Measurements from ENCODE around the gene MUC15.

The MUC15 gene

DNA sequence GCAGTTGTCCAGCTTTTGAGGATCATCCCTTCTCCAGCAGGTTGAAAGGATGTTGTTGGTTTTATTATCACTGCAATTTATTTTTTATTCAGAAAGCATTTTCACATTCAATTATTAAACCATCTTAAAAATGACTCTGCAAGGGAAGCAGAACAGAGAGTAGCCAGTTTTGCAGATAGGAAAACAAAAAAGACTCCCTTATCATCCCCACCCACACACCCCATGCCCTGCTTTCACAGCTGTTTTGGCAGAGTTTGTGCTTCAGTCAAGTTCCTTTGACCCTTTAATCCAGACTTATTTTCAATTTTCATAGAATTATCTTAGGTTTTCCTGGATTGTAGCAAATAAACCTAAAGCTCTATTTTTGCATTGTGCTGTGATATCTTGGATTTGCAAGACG is 44.4 kb downstream of the MUC15 start:
- no peak overlapping the region for H3K27ac ChIP-seq
- no peak overlapping the region for H3K9ac ChIP-seq (ENCODE audit: insufficient read length)
- H3K9me3 ChIP-seq (ENCODE audit: low read depth, low read length): no peaks in the 10 kb centered on the region
- no peak overlapping the region for H3K4me3 ChIP-seq
- no peaks in the 10 kb centered on the region for H3K36me3 ChIP-seq (ENCODE audit: insufficient read depth, low read length)
- no peak for DNase-seq (ENCODE audit: low read depth, low spot score)
- TF ChIP-seq FOXP2 (optimal IDR thresholded peaks at IDR 0.05; ENCODE audit: control extremely low read depth, extremely low read length, insufficient read depth) (no peak), POLR2AphosphoS5 (IDR thresholded peaks at IDR 0.05; ENCODE audit: borderline replicate concordance, low read depth, low read length) (no peak), EZH2 (IDR thresholded peaks at IDR 0.05) (no peak)

DNA sequence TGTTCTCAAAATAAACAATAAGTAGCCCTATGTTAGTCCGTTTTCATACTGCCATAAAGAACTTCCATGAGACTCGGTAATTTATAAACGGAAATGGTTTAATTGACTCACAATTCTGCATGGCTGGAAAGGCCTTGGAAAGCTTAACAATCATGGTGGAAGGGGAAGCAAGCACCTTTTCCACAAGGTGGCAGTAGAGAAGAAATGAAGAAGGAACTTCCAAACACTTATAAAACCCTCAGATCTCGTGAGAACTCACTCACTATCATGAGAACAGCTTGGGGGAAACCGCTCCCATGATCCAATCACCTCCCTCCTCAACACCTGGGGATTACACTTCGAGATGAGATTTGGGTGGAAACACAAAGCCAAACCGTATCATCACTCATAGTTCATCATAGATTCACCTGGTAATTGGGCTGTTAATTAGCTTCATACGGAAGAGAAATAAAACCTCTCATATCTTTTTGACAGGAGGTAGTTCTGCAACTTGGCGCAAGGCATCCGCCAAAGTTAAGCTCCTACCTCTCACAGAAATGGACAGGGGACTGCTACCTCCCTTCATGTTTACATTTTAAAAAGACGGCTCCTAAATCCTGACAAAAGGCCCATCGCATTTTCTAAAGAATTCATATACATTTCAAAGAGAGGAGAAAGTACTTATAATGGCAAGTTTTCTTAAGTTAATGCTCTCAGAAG is 49.0 kb downstream of the MUC15 start:
- Histone ChIP-seq H3K4me3 (no peak overlapping the region), H3K9ac (ENCODE audit: insufficient read length) (no peak overlapping the region), H3K9me3 (ENCODE audit: low read depth, low read length) (no peaks in the 10 kb centered on the region), H3K36me3 (ENCODE audit: insufficient read depth, low read length) (no peaks in the 10 kb centered on the region), H3K27ac (no peak overlapping the region)
- DNase-seq (ENCODE audit: low read depth, low spot score): no peak
- TF ChIP-seq EZH2 (IDR thresholded peaks at IDR 0.05) (no peak), FOXP2 (optimal IDR thresholded peaks at IDR 0.05; ENCODE audit: control extremely low read depth, extremely low read length, insufficient read depth) (no peak), POLR2AphosphoS5 (IDR thresholded peaks at IDR 0.05; ENCODE audit: borderline replicate concordance, low read depth, low read length) (no peak)

DNA sequence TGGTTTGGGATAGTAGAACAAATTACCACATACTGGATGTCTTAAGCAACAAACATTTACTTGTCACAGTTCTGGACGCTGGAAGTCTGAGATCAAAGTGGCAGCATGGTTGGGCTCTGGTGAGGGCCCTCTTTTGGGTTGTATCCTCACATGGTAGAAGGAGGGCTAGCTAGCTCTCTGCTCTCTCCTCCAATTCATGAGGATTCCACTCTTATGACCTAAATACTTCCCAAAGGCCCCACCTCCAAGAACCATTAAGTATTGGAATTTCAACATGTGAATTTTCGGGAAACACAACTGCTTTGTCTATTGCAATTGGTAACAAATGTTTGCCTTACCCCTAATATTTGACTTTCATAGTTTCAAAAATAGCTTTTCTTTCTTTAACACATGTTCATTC is 52.6 kb downstream of the MUC15 start:
- DNase-seq (ENCODE audit: low read depth, low spot score): no peak
- Histone ChIP-seq H3K4me3 (no peak overlapping the region), H3K9me3 (ENCODE audit: low read depth, low read length) (no peaks in the 10 kb centered on the region), H3K36me3 (ENCODE audit: insufficient read depth, low read length) (no peaks in the 10 kb centered on the region), H3K27ac (no peak overlapping the region), H3K9ac (ENCODE audit: insufficient read length) (no peak overlapping the region)
- TF ChIP-seq FOXP2 (optimal IDR thresholded peaks at IDR 0.05; ENCODE audit: control extremely low read depth, extremely low read length, insufficient read depth): no peak
- no peak for TF ChIP-seq POLR2AphosphoS5 (IDR thresholded peaks at IDR 0.05; ENCODE audit: borderline replicate concordance, low read depth, low read length)
- TF ChIP-seq EZH2 (IDR thresholded peaks at IDR 0.05): no peak

GRCh38 chr11:26512196-26512595 is 59.9 kb downstream of the MUC15 start:
- Histone ChIP-seq H3K27ac (no peak overlapping the region), H3K9me3 (ENCODE audit: low read depth, low read length) (no peaks in the 10 kb centered on the region), H3K36me3 (ENCODE audit: insufficient read depth, low read length) (no peaks in the 10 kb centered on the region), H3K4me3 (no peak overlapping the region), H3K9ac (ENCODE audit: insufficient read length) (no peak overlapping the region)
- no peak for TF ChIP-seq FOXP2 (optimal IDR thresholded peaks at IDR 0.05; ENCODE audit: control extremely low read depth, extremely low read length, insufficient read depth)
- no peak for TF ChIP-seq EZH2 (IDR thresholded peaks at IDR 0.05)
- no peak for TF ChIP-seq POLR2AphosphoS5 (IDR thresholded peaks at IDR 0.05; ENCODE audit: borderline replicate concordance, low read depth, low read length)
- no peak for DNase-seq (ENCODE audit: low read depth, low spot score)

DNA sequence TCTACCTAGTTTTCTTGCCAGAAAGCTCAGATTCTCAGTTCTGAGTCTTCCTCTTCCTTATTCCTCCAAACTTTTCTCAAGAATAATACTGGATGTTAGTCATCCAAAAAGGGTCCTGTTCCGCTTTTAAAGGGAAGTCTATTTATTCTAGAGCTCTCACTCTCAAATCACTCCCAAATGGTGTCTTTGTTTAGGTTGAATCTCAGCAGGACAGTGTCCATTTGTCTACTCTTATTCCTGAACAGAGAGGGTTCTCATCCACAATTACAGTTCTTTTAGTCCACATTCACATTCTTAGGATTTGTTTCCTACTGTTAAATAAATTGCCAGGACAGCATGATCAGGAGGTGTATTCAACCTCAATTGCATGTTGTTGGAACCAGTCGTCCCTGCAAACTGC is 61.3 kb downstream of the MUC15 start:
- DNase-seq (ENCODE audit: low read depth, low spot score): no peak
- no peak overlapping the region for H3K9ac ChIP-seq (ENCODE audit: insufficient read length)
- no peaks in the 10 kb centered on the region for H3K36me3 ChIP-seq (ENCODE audit: insufficient read depth, low read length)
- no peak overlapping the region for H3K27ac ChIP-seq
- no peaks in the 10 kb centered on the region for H3K9me3 ChIP-seq (ENCODE audit: low read depth, low read length)
- H3K4me3 ChIP-seq: no peak overlapping the region
- TF ChIP-seq EZH2 (IDR thresholded peaks at IDR 0.05) (no peak), FOXP2 (optimal IDR thresholded peaks at IDR 0.05; ENCODE audit: control extremely low read depth, extremely low read length, insufficient read depth) (no peak), POLR2AphosphoS5 (IDR thresholded peaks at IDR 0.05; ENCODE audit: borderline replicate concordance, low read depth, low read length) (no peak)

DNA sequence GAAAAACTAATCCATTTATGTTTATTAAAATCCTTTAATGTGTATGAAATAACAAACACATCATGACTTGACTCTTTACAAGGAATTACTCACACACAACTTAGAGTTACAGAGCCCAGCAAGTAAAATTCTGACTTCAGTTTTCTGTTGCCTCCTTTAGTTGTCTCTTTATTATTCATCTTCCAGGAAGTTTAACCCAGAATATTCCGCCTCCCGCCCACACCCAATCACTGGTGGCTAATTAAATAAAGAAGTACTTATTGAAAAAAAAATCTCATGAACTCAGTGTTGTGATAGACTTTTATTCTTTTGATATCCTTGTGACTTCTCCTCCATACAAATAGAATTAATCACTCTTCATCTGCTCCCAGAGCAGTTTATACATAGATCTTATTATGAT is 61.9 kb downstream of the MUC15 start:
- Histone ChIP-seq H3K36me3 (ENCODE audit: insufficient read depth, low read length) (no peaks in the 10 kb centered on the region), H3K9ac (ENCODE audit: insufficient read length) (no peak overlapping the region), H3K9me3 (ENCODE audit: low read depth, low read length) (no peaks in the 10 kb centered on the region), H3K4me3 (no peak overlapping the region), H3K27ac (no peak overlapping the region)
- TF ChIP-seq EZH2 (IDR thresholded peaks at IDR 0.05): no peak
- no peak for TF ChIP-seq FOXP2 (optimal IDR thresholded peaks at IDR 0.05; ENCODE audit: control extremely low read depth, extremely low read length, insufficient read depth)
- TF ChIP-seq POLR2AphosphoS5 (IDR thresholded peaks at IDR 0.05; ENCODE audit: borderline replicate concordance, low read depth, low read length): no peak
- no peak for DNase-seq (ENCODE audit: low read depth, low spot score)

Measured in SK-N-MC (cell line).